Measurements from ENCODE around the gene CNDP2. TPM values are rescaled to one million over a fixed set of nuclear protein-coding genes. Genes with fewer than 3 reads are reported as not detected.

Gene CNDP2
- total and polyA plus RNA-seq, 2 of the 13 experiments (the other 11 are each of a cell fraction or from before 2014, with no cell fraction given), result 64.7 to 80.8 TPM

GRCh38 chr18:74519320-74520095, 23.3 kb downstream of the CNDP2 start:
- POLR2A ChIA-PET, result interaction anchor here (2.2 kb wide), 1 partner anchor 22 kb away, joined by 8 read pairs; no protein-coding TSS in a partner anchor
- Histone ChIP-seq H3K4me1 (ENCODE audit: insufficient read depth, low read length) (no peaks in the 10 kb centered on the region), H2AFZ (ENCODE audit: low read length) (no peak overlapping the region), H3K27ac (ENCODE audit: extremely low read length, insufficient read depth, low read length) (no peak overlapping the region), H3K9ac (ENCODE audit: insufficient read depth, low read depth, low read length) (no peak overlapping the region), H3K27me3 (ENCODE audit: control insufficient read depth in 1 of 2, insufficient read depth in 2 of 2, low read length in 2 of 2) (no peaks in the 10 kb centered on the region), H3K36me3 (replicated peaks in 1 of 2; ENCODE audit: control insufficient read depth in 1 of 2, insufficient read depth in 2 of 2, low read length in 2 of 2) (peaks cover 22 to 64% of the 10 kb centered on the region in 2 experiments), H3K79me2 (ENCODE audit: insufficient read depth, low read length) (no peaks in the 10 kb centered on the region), H3K9me3 (ENCODE audit: low read length) (no peaks in the 10 kb centered on the region), H4K20me1 (ENCODE audit: insufficient read depth, low read length) (no peaks in the 10 kb centered on the region), H3K4me3 (replicated peaks in 1 of 3; ENCODE audit: insufficient read depth in 1 of 3, low read depth in 2 of 3, low read length in 3 of 3) (no peak overlapping the region), H3K4me2 (ENCODE audit: low read depth, low read length) (no peak overlapping the region)
- no peak for FAIRE-seq
- no peak for DNase-seq (ENCODE audit: low spot score)
- no TSS peak for BruUV-seq (replicated peaks)
- 98% methylated on average over 17 of the region's 18 CpGs for WGBS (ENCODE audit: low lambda C conversion rate)
- in situ Hi-C loops (cut with HindIII; ENCODE audit: extremely low pct_ligation_motif_present, low pct_unique_long_range_greater_than_20kb) (no loop called here), intact Hi-C loops (cut with micrococcal nuclease; ENCODE audit: unreplicated experiment) (no loop called here)
- CTCF ChIA-PET (ENCODE audit: low intra/inter-chr PET ratio, low total read pairs), result no interaction called here
- no peak for ATAC-seq
- TF ChIP-seq ASH2L (IDR thresholded peaks at IDR 0.05; ENCODE audit: insufficient read length, low read depth, low read length) (no peak), SNAPC2 (CRISPR knock-in tag; IDR thresholded peaks at IDR 0.05) (no peak), BCLAF1 (IDR thresholded peaks at IDR 0.05) (no peak), ZBTB39 (CRISPR knock-in tag; IDR thresholded peaks at IDR 0.05) (no peak), ZNF318 (CRISPR knock-in tag; IDR thresholded peaks at IDR 0.05) (no peak), ZNF790 (CRISPR knock-in tag; IDR thresholded peaks at IDR 0.05; ENCODE audit: borderline replicate concordance) (no peak), CC2D1A (CRISPR knock-in tag; IDR thresholded peaks at IDR 0.05) (no peak)

Data from HepG2 (cell line).